Endothelial cell of umbilical vein (primary cell): Measurements from ENCODE around the gene ITPRIP. TPM values are rescaled to one million over a fixed set of nuclear protein-coding genes. Genes with fewer than 3 reads are reported as not detected.

Source experiments
- BruUV-seq: library from RNA; stranded (reverse); fragments of 400-500 nt; replicated peaks from 2 replicates; lab custom pipeline; 2021; lab: Mats Ljungman, UMichigan
- CTCF ChIA-PET: fragments of 300-600, 350-600 bp; sonication (Branson Sonifier 250); formaldehyde crosslinking; loops from one replicate; lab custom pipeline; 2021; ENCODE audit warnings: antibody characterized with exemption, inconsistent platforms; lab: Charles Lee
- POLR2A ChIA-PET: fragments of 300-600, 350-600 bp; sonication (Branson Sonifier 250); formaldehyde crosslinking; loops from one replicate; lab custom pipeline; 2021; ENCODE audit warnings: antibody characterized with exemption, inconsistent platforms; lab: Charles Lee
- DNase-seq: peaks from one replicate; pipeline ENCODE4 v3.0.0-alpha.2; 2011; ENCODE audit warnings: low read depth, low spot score
- FAIRE-seq: peaks from 2 replicates; lab custom pipeline; 2011; peaks lifted over from hg19 to GRCh38; lab: Jason Lieb, UNC
- H2AFZ ChIP-seq: 2 replicates; pipeline ENCODE4 v1.6.0; 2012; ENCODE audit warnings: low read depth, low read length, control low read depth, inconsistent platforms
- H3K27ac ChIP-seq: 2 replicates; pipeline ENCODE4 v1.5.1; 2011; ENCODE audit warnings: low read depth, mild to moderate bottlenecking, control low read depth, low read length, moderate library complexity; ENCODE audit not compliant: insufficient read depth
- H3K27me3 ChIP-seq, 2 experiments: 2 replicates each; pipeline versions ENCODE4 v1.6.0 to v1.6.1; 2011; ENCODE audit warnings: low read length in 2 of 2, mixed read lengths in 1 of 2; ENCODE audit not compliant: control insufficient read depth in 2 of 2, insufficient read depth in 2 of 2
- H3K36me3 ChIP-seq, 2 experiments: 2 replicates in 1 of 2; 3 replicates in 1 of 2; pipeline ENCODE4 v1.5.1; 2011; ENCODE audit warnings: low read length in 2 of 2, mild to moderate bottlenecking in 1 of 2, moderate library complexity in 1 of 2; ENCODE audit not compliant: control insufficient read depth in 2 of 2, insufficient read depth in 2 of 2; ENCODE audit errors: extremely low read depth in 1 of 2
- H3K4me1 ChIP-seq: 3 replicates; pipeline ENCODE4 v1.5.1; 2011; ENCODE audit warnings: mild to moderate bottlenecking, low read length; ENCODE audit not compliant: control insufficient read depth, insufficient read depth; ENCODE audit errors: extremely low read depth
- H3K4me2 ChIP-seq: 2 replicates; pipeline ENCODE4 v1.6.1; 2011; ENCODE audit warnings: low read length, control low read depth, mixed read lengths; ENCODE audit not compliant: insufficient read depth
- H3K4me3 ChIP-seq, 3 experiments: fragments of 200-600 bp in 1 of 3; sonication (generic), shearing (Covaris generic) in 1 of 3; replicated peaks in 1 of 3; 2 replicates each; pipeline ENCODE4 v1.5.1; 2011 to 2016; ENCODE audit warnings: control low read depth in 3 of 3, low read length in 3 of 3, mild to moderate bottlenecking in 2 of 3, inconsistent platforms in 1 of 3, low read depth in 1 of 3, moderate library complexity in 1 of 3; ENCODE audit not compliant: insufficient read depth in 1 of 3
- H3K79me2 ChIP-seq: 2 replicates; pipeline ENCODE4 v1.6.0; 2012; ENCODE audit warnings: low read length, inconsistent platforms; ENCODE audit not compliant: control insufficient read depth, insufficient read depth
- H3K9ac ChIP-seq: replicated peaks from 2 replicates; pipeline ENCODE3; 2011; ENCODE audit warnings: low read length, control low read depth; ENCODE audit not compliant: insufficient read depth; ENCODE audit errors: extremely low read depth
- H3K9me1 ChIP-seq: replicated peaks from 3 replicates; pipeline ENCODE4 v1.6.0; 2011; ENCODE audit warnings: mild to moderate bottlenecking, low read length; ENCODE audit not compliant: control insufficient read depth, insufficient read depth; ENCODE audit errors: extremely low read depth
- H3K9me3 ChIP-seq: replicated peaks from 2 replicates; pipeline ENCODE4 v1.5.1; 2012; ENCODE audit warnings: low read length, inconsistent platforms; ENCODE audit not compliant: control insufficient read depth, insufficient read depth
- H4K20me1 ChIP-seq: replicated peaks from 2 replicates; pipeline ENCODE3; 2011; ENCODE audit warnings: mild to moderate bottlenecking, low read length; ENCODE audit not compliant: control insufficient read depth, insufficient read depth; ENCODE audit errors: extremely low read depth
- FOS ChIP-seq: IDR thresholded peaks from 2 replicates; pipeline ENCODE4 v1.6.1; 2011; ENCODE audit warnings: mild to moderate bottlenecking, low read length, moderate library complexity, borderline replicate concordance; ENCODE audit not compliant: insufficient read depth
- POLR2AphosphoS5 ChIP-seq: IDR thresholded peaks from 2 replicates; pipeline ENCODE4 v1.6.1; 2012; ENCODE audit warnings: low read depth, mild to moderate bottlenecking, control low read depth, low read length, moderate library complexity; ENCODE audit not compliant: insufficient read depth
- dilution Hi-C: fragments of 300-500 bp; cut with MboI; formaldehyde crosslinking; loops from one replicate; pipeline ENCODE4 v1.15.0; 2019; ENCODE audit warnings: low sequenced_read_pairs; ENCODE audit not compliant: extremely low pct_ligation_motif_present
- intact Hi-C: fragments of 100-400 bp; cut with micrococcal nuclease; formaldehyde crosslinking; loops from one replicate; pipeline ENCODE4 v1.10.0; 2022
- polyA plus RNA-seq, 4 experiments: library from polyadenylated mRNA; depleted of rRNA in 3 of 4; stranded (reverse) in 3 of 4; unstranded in 1 of 4; fragments of >200 nt; gene quantifications; 2 replicates each; pipeline versions ENCODE4 v1.2.1 to v1.2.3, GENCODE V29; 2011 to 2012; ENCODE audit warnings: missing spikeins in 1 of 4
- total RNA-seq: library from RNA; stranded (reverse); gene quantifications from 2 replicates; pipeline ENCODE4 v1.2.3, GENCODE V29; 2021
- TF ChIP-seq, protein P1 (sequence below): IDR thresholded peaks from 2 replicates; pipeline ENCODE4 v1.6.1; 2011; ENCODE audit not compliant: insufficient read depth, insufficient read length

ITPRIP gene
- total and polyA plus RNA-seq, 2 donors (not counting 3 experiments of a cell fraction or from before 2014, with no cell fraction given) = 31.4 to 33.2 TPM

DNA sequence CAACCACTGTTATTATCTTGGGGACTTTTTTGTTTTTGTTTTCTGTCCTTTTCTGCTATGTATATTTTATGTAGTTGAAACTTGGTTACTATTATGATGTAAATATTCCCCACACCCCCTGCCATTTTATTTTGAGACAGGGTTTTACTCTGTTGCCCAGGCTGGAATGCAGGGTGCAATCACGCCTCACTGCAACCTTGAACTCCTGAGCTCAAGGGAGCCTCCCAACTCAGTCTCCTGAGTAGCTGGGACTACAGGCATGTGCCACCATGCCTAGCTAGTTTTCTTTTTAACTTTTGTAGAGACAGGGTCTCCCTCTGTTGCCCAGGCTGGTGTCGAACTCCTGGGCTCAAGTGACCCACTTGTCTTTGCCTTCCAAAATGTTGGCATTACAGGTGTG, 51.3 kb downstream of the ITPRIP start:
- CTCF ChIA-PET = interaction anchor here (0.9 to 6.6 kb wide), 6 partner anchors 12 to 66 kb away, joined by 3 to 57 read pairs (median 4); partner anchors contain the start of gene CFAP58
- POLR2A ChIA-PET = no interaction called here
- no peaks in the 10 kb centered on the region for H3K9me1 ChIP-seq
- H3K4me3 ChIP-seq = no peak overlapping the region
- H3K9me3 ChIP-seq = no peaks in the 10 kb centered on the region
- dilution Hi-C loops (no loop called here), intact Hi-C loops (no loop called here)
- H3K79me2 ChIP-seq = no peaks in the 10 kb centered on the region
- no peak overlapping the region for H3K9ac ChIP-seq
- no peak for DNase-seq
- no peaks in the 10 kb centered on the region for H3K36me3 ChIP-seq
- H3K27me3 ChIP-seq = peaks cover 17 to 18% of the 10 kb centered on the region in 2 experiments
- H3K4me2 ChIP-seq = no peak overlapping the region
- no TSS peak for BruUV-seq
- H3K4me1 ChIP-seq = peaks cover 5% of the 10 kb centered on the region
- no peak overlapping the region for H2AFZ ChIP-seq
- H4K20me1 ChIP-seq = no peaks in the 10 kb centered on the region
- FAIRE-seq = no peak
- TF ChIP-seq, protein P1, sequence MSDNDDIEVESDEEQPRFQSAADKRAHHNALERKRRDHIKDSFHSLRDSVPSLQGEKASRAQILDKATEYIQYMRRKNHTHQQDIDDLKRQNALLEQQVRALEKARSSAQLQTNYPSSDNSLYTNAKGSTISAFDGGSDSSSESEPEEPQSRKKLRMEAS = no peak
- H3K27ac ChIP-seq = no peak overlapping the region

DNA sequence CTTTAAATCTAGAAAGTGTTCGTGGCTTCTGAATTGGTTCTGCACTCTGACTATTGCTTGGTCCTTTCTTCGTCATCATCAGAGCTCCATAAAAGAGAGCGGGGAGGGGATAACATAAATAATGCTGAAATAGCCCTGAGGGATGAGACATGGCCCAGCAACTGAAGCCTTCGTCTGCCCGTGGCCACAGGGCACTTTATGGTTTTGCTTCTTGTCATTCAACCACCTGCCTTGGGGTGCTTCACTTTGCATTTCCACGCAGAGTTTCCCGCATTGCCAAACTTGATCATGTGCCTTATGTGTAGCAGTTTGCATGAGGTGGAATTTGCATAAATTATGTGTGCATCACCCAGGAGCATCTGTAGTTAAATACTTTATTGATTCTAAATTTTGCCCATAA, 53.4 kb downstream of the ITPRIP start:
- no peak overlapping the region for H2AFZ ChIP-seq
- CTCF ChIA-PET = interaction anchor here (1.8 to 6.6 kb wide), 2 partner anchors 10 to 65 kb away, joined by 5 to 57 read pairs; no protein-coding TSS in a partner anchor
- H3K4me1 ChIP-seq = no peaks in the 10 kb centered on the region
- intact Hi-C loops (no loop called here), dilution Hi-C loops (no loop called here)
- BruUV-seq = no TSS peak
- no peaks in the 10 kb centered on the region for H3K9me3 ChIP-seq
- H3K4me2 ChIP-seq = no peak overlapping the region
- no peak for FAIRE-seq
- H3K9ac ChIP-seq = no peak overlapping the region
- peaks cover 17 to 22% of the 10 kb centered on the region in 2 experiments for H3K27me3 ChIP-seq
- no peaks in the 10 kb centered on the region for H3K79me2 ChIP-seq
- H3K4me3 ChIP-seq = no peak overlapping the region
- no peak for DNase-seq
- TF ChIP-seq POLR2AphosphoS5 = no peak
- TF ChIP-seq, protein P1 = no peak
- no peak for TF ChIP-seq FOS
- no peak overlapping the region for H3K27ac ChIP-seq
- no peaks in the 10 kb centered on the region for H3K36me3 ChIP-seq
- H4K20me1 ChIP-seq = no peaks in the 10 kb centered on the region
- no peaks in the 10 kb centered on the region for H3K9me1 ChIP-seq
- POLR2A ChIA-PET = no interaction called here
